HG02571 (cell line): ENCODE results near the gene RBFOX2.
"Not testable (repeated sequence)": the region's sequence is repeated elsewhere in the genome, so short reads cannot be mapped to it uniquely, and the experiment has no call there.

Experiments
- ATAC-seq: cut with Tn5 transposase; IDR thresholded peaks from one replicate; pipeline ENCODE4 v1.9.1; 2021; ENCODE audit warnings: mild to moderate bottlenecking, moderate library complexity; ENCODE audit not compliant: unreplicated experiment

RBFOX2 gene

GRCh38 chr22:35838855-35839576 lies 189.6 kb downstream of the RBFOX2 start:
- no peak for ATAC-seq

- no peak for ATAC-seq
Observed at GRCh38 chr22:35837101-35837727, 191.4 kb downstream of the RBFOX2 start.

- no peak for ATAC-seq
Observed at GRCh38 chr22:35835998-35836691, 192.5 kb downstream of the RBFOX2 start.

GRCh38 chr22:35835267-35835997 lies 193.2 kb downstream of the RBFOX2 start:
- ATAC-seq, result no peak

- ATAC-seq, result no peak
Observed at GRCh38 chr22:35834061-35834460, 194.6 kb downstream of the RBFOX2 start.

GRCh38 chr22:35830305-35830704 lies 198.3 kb downstream of the RBFOX2 start:
- ATAC-seq, result no peak

- no peak for ATAC-seq
Observed at GRCh38 chr22:35824256-35824655, 204.4 kb downstream of the RBFOX2 start.

GRCh38 chr22:35821654-35822053 lies 207.0 kb downstream of the RBFOX2 start:
- no peak for ATAC-seq

- ATAC-seq, result no peak
Observed at GRCh38 chr22:35819421-35819820, 209.2 kb downstream of the RBFOX2 start.

GRCh38 chr22:35818897-35819296 lies 209.7 kb downstream of the RBFOX2 start:
- ATAC-seq, result no peak

GRCh38 chr22:35812600-35812999 lies 216.0 kb downstream of the RBFOX2 start:
- no peak for ATAC-seq

GRCh38 chr22:35811670-35812069 lies 217.0 kb downstream of the RBFOX2 start:
- no peak for ATAC-seq

GRCh38 chr22:35809816-35810215 lies 218.8 kb downstream of the RBFOX2 start:
- ATAC-seq, result no peak

- no peak for ATAC-seq
Observed at GRCh38 chr22:35808377-35808776, 220.2 kb downstream of the RBFOX2 start.

GRCh38 chr22:35806668-35807067 lies 222.0 kb downstream of the RBFOX2 start:
- not testable (repeated sequence) for ATAC-seq

- no peak for ATAC-seq
Observed at GRCh38 chr22:35805466-35805865, 223.2 kb downstream of the RBFOX2 start.

GRCh38 chr22:35804421-35804820 lies 224.2 kb downstream of the RBFOX2 start:
- no peak for ATAC-seq

- ATAC-seq, result no peak
Observed at GRCh38 chr22:35802885-35803284, 225.7 kb downstream of the RBFOX2 start.

GRCh38 chr22:35801301-35801700 lies 227.3 kb downstream of the RBFOX2 start:
- ATAC-seq, result not testable (repeated sequence)

- no peak for ATAC-seq
Observed at GRCh38 chr22:35799150-35799549, 229.5 kb downstream of the RBFOX2 start.

GRCh38 chr22:35797411-35797810 lies 231.2 kb downstream of the RBFOX2 start:
- ATAC-seq, result no peak
